Measurements from ENCODE around the gene TMC3.
A peak's percentile ranks its signal among the peaks of the same experiment; 100 is the strongest.
"Not testable (repeated sequence)": the region's sequence is repeated elsewhere in the genome, so short reads cannot be mapped to it uniquely, and the experiment has no call there.

Gene TMC3

DNA sequence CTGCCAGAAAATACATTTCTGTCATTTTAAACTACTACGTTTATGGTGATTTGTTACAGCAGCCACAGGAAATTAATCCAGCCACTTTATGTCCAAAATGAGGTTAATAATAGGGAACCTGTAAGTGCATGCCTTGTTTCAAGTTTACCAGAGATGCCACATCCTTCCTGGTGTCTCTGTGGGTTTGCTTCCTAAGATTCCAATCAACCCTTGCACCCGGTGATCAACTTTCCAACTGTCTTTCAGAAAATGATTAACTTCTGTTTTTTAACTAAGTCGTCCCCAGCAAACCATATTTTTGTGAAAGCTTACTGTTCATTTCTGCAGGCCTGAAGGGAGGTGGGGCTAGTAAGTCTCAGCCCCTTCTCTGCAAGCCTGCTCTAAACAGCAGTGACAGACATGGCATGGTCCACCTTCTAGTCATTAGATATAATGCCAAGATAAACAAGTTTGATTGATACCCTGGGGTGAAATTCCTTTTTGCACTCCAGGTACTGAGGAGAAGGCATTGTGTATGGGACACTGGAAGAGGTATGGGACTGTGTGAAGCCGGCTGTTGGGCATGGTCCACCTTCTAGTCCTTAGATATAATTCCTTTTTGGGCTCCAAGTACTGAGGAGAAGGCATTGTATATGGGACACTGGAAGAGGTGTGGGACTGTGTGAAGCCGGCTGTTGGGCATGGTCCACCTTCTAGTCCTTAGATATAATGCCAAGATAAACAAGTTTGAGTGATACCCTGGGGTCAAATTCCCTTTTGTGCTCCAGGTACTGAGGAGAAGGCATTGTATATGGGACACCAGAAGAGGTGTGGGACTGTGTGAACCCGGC lies 11.1 kb upstream of the TMC3 start:
- DNase-seq = no peak

DNA sequence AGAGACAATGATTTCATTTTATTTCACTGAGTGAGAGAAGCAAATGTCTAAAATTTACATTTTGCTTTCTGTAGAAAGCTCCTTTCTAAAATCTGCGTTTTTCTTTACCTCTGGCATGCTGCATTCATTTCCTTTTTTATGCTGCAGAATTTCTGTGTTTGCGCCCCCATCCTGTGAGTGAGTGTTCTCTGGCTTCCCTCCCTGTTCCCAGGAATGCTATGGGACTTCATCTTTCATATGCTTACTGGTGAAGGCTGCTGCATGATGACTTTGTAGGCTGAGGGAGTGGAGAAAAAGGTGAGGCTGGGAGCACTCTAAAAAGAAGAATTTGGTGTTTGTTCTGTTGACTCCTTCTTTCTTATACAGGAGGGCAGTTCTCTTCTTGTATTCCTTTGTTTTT lies 7.7 kb upstream of the TMC3 start:
- no peak for DNase-seq

DNA sequence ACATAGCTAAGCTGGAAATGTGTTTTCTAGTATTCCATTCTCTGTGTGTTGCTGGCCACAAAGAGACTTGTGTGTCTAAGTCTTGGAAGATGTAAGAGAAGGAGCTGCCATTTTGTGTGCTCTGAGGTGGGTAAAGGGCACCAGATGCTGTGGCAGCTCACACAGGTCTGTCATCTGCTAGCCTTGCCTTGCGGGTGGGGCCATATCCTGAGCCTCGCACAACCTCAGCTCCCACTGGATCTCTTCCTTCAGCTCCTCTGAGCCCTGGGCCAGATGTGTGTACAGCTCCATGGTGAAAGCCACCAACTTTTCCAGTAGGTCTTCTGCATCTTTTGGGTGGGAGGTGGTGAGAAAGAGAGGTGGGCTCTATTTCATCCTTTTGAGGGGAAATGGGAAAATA lies 6.7 kb upstream of the TMC3 start:
- DNase-seq = no peak

DNA sequence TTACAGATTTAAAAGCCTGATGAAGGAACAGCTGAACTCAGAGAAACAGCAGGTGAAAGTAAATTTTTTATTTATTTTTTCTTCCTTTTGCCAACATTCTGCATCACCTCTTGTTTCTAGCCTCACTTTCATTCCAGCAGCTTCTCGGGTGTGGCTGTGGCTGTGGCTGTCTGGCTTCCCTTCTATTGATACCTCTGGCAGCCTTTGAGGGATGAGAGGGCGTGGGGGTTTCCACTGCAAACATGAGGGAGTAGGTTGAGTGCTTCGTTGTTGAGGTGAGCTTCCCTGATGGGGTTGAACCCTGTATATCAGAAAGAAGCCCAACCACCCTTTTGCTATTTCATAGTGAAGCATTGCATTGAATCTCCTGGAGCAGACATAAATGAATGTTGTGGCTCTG lies 6.2 kb upstream of the TMC3 start:
- no peak for DNase-seq

DNA sequence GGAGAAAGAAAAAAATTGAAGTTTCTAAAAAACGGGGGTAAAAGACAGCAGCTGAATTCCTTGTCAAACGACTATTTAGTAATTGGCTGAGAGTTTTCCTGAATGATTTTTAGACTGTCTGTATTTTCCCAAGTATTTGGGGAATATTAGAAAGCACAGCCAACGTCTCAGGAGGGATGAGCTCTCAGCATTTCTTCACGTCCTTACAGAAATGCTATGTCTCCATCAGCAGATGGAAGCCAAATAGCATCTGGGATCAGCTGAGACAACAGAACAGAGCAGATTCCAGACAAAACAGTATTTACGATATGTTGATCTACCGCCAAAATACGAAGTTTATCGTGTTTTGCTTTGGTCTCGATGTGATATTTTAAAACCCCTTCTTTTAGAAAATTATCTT lies 5.3 kb upstream of the TMC3 start:
- no peak for DNase-seq

DNA sequence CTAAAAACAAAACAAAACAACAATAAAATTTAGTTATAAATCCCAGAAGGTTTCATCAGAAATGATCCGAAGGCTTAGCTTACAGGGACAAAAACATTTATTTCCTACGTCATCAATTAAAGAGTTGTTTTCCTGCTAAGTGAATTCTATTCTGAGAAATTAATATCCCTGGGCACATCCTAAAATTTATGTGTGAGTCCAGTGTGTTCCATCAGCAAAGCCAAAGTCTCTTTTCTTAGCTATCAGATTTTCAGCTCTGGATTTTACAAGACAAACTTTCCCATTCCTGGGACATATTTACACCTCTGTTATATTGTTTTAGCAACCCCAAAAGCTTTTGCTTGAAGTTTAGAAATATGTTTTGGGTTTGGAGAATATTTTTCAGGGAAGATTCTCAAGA lies 4.4 kb upstream of the TMC3 start:
- DNase-seq = no peak

DNA sequence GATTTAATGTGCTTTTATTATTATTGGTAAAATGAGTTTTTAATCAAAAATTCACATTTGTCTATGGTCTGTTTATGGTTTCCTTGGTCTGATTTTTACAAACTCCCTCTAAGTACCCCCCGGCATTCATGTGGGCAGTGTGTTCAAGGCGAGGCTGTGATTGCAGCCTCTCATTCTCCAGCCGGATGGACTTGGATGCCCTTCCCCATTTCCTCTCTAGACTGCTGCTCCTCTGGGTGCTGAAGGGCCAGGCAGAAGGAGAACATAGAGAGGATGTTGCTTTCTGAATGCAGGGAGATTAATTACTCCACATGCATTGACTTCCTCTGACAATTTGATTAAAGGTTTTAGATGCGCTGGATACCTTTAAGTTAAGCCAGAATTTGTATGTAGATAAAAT lies 3.9 kb upstream of the TMC3 start:
- no peak for DNase-seq

DNA sequence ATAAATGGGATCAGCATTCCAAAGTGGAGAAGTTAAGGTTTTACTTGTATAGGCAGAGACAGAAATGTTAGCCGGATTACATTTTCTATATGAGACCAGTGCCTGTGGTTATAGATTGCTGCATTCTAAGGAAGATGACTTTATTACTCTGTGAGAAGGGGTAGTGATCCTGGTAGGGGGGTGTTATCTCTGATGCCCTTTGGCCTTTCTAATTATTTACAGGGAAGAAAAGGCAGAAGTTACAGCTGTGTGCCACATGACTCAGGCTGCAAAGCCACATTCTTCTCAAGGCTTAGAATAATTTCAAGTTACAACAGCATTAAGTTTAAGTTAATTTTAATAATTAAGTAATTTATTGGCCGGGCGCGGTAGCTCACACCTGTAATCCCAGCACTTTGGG lies 2.2 kb upstream of the TMC3 start:
- DNase-seq = no peak

DNA sequence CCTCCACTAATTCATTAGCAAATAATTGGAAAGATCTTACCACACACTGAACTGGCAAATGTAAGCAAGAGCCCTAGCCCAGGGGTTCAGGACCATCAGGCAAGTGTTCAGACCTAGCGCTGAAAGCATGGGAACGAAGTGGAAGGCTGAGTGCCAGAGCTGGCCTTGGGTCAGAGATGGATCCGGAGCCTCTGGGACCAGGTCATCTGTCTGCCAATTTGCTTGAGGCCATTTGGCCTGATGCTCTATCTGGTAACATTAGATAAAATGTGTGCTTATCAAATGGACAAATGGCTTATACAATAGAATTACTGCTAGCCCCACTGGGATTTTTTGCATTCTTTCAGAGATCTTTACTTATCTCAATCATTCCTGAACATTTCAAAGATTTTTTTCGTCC lies 1.4 kb upstream of the TMC3 start:
- no peak for DNase-seq

DNA sequence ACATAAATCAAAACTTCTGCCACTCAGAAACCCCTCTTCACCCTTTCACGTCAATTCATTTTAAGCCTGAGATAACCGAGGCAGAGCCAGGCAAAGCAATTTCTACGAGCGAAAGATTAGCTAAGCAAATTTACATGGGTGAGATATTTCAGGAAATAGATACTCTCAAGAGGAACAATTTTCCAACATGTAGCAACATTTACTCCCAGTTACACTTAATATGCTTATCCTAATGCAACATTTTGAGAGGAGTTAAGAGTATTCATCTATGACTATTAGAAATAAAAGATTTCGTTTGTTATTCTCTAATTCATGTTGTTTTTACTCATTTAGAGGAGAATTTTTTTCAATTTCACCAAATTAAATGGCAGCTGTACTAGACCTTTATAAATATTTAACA lies 837 bp downstream of the TMC3 start:
- DNase-seq = no peak

DNA sequence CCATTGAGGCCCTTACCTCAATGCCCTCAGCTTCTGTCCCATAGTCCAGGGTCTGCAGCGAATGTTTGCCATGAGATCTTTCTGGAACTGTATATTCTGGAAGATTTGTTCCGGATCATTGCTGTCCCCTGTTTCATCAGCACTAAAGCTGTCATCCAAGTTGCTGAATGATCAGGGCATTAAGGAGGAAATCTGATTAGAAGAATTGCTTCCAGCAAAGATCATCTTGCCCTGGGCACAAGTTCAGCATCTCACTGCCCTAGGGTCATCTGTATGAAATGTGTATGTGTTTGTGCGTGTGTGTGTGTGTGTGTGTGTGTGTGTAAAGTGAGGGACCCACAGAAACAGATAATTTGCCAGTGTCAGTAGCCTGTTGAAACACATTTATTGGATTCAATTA lies 1.4 kb downstream of the TMC3 start:
- no peak for DNase-seq

DNA sequence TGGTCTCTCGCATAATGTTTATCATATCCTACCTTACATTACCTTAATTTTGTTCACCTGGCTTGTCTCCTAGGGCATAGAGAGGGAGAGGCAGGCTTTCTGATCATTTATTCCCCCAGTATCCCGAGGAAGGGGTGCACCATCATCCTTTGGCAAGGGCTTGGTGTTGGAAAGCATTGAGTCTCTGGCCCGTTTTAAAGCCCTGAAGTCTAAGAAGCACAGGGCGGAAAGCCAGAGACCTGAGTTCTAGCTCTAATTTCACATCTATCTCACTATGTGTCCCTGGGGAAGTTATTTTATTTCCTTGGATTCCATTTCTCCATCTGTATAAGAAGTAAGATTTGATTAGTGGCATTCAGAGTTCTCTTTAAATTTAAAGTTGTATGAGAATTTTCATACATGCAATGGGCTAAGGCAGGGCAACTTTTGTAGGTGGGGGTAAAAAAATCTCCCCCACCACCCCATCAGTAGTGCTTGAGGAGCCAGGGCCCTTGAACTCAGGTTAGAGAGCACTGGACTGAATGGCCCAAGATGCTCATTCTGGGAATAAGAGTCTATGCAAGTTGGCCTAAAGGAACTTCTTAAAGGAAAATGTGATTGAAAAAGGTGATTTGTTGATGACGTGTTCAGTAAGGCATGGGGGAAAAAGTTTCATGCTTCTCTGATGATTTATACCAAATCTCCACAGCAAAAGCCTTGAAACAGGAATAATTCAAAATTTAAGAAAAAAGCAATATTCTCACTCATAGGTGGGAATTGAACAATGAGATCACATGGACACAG lies 10.1 kb downstream of the TMC3 start:
- DNase-seq = peak in 1 of 2 experiments; percentile 2

DNA sequence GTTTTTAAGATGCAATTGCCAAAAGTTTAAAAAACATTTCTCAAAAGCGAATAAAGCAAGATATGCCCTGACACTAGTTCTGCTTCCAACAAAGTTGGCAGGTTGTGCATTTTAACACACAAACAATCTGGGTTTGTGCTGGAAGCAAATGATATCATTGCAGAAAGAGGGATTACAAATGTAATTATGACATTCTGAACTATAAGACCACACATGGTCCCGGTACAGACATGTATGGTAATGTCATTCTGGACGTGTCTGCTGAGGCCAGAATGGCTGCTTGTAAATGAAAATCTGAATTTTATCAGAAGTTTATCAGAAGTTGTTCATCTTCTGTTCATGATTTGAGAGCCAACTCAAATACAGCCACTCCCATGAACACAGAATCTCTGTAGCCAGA lies 10.7 kb downstream of the TMC3 start:
- DNase-seq = peak in 1 of 2 experiments; percentile 1

DNA sequence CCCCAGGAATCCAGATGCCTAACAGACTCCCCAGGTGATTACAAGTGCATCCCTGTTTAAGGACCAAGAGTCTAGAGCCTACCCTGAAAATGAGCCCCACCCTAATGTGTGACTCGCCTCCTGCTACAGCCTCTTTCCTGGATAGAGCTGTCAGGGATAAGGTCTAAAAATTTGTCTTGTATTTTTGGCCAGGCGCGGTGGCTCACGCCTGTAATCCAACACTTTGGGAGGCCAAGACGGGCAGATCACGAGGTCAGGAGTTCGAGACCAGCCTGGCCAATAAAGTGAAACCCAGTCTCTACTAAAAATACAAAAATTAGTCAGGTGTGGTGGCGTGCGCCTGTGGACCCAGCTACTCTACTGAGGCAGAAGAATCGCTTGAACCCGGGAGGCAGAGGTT lies 11.2 kb downstream of the TMC3 start:
- DNase-seq = no peak

DNA sequence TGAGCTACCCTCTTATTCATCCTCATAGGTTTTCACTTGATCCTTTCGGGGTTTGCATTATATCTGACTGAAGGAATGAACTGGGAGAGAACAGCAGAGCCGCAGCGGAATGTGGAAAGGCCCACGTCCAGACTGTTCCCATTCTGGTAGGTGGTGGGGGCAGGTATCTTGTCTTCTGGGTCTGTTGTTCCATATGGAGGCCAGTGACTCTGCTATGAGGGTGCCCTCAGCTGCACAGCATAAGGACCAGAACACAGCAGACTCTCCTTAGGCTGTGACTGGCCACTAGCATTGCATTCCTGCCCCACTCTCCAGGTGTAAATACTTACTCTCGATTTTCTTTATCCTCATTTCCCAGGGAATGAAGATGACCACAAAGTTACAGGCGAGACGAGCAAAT lies 12.1 kb downstream of the TMC3 start:
- no peak for DNase-seq

DNA sequence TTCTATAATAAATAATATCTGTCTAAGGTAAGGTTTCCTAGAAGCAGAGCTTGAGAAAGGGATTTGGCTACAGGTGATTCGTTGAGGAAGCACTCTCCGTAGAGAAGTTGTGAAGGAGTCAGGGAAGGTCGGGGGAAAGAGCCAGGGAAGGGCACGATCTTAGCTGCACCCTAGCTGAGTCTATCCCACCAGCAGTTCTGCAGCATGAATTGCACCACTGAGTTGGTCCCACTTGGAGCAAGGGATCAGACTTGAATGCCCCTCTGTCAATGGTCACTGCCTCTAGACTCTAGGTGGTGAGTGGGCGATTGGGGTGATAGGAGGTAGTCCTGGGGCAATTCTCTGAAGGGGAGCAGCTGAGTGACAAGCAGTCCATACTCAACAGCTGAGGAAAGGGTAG lies 13.5 kb downstream of the TMC3 start:
- no peak for DNase-seq

DNA sequence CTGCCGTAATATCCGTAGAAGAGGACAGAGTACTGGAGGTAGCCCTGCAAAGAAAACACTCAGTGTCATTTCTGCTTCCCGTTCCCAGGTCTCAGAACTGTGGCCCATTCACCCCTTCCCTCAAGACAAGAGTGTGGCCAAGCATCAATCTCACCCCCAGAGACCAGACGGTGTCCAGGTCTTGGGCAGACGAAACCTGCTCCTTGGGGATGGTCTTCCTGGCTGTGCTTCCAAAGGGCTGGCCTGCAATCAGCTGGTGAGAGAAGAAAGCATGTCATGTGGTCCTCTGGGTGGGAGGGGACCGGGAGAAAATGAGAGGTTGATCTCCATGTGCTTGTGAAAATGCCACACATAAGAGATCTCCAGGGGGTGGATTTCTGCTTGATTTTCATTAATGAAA lies 15.8 kb downstream of the TMC3 start:
- no peak for DNase-seq

DNA sequence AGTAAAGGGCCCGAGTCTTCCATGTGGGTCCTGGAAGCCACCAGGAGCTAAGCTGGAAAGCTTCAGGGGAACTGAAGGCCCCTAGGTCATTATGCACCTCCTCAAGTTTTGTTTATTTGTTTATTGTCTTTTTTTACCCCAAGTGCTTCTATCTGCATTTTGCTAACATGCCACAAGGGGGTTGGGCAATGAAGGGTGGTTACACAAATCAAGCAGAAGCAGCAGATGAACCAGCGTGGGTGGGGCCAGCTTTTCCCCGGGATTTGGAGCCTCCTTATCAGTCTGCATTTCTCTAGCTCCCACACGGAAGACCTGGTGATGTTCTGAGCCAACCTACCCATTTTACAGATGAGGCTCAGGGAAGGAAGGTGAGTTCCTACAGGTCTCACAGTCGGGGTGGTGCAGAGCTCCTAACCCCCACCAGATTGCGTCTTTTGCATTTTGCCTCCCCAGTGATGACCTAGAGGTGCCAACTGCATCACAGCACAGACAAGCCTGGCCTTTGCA lies 16.8 kb downstream of the TMC3 start:
- no peak for DNase-seq

DNA sequence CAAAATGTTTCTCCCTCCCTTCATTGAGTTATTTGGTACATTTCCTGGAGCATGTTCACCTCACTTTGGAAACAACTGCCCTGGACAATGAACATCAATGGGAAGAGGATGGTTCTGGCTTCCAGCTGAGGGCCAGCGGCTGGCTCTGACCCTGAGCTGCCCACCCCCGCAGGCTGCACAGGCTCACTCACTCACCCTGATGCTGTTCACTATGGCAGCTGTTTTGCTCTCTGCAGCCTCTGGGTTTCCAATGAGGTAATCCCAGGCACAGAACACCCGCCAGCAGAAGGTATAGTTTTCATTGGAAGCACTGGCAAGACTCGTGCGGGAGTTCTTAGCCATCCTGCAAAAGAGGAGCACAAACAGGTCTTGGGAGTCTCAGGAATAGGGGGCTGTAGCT lies 17.8 kb downstream of the TMC3 start:
- no peak for DNase-seq

DNA sequence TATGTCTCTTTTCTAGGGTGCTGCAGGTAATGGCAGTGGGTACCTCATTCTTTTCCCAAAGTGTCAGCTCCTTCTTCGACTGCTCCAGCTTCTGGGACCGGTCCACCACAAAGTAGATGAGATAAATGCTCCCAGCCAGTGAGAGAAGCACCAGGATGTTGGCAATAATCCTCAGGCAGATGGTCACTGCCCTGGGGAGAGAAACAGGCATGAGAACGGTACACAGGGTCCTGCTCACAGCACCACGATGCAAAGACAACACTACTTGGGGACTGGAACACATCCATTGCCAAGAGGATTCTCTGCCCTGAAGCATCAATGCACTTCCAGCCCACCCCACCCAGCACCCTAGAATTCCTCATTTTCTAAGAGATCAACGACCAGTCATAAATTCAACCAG lies 22.4 kb downstream of the TMC3 start:
- DNase-seq = peak in 1 of 2 experiments; percentile 59

DNA sequence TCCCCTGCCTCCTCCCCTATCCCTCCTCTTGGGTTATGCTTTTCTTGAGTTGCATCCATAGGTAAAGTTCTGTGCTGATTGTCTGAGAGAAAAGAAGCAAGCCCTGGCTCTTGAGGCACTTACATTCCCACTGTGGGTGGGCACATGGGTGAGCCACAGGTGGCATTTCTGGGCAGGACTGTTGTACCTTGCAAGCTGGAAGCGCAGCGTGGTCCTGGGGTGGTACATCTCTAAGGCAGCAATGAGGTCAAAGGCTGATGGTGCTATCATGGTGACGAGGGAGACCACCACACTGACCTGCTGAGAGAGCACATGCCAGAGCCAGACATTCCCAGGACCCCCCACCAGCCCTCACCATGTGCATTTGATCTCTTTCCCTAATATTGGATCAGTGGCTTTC lies 24.7 kb downstream of the TMC3 start:
- no peak for DNase-seq

DNA sequence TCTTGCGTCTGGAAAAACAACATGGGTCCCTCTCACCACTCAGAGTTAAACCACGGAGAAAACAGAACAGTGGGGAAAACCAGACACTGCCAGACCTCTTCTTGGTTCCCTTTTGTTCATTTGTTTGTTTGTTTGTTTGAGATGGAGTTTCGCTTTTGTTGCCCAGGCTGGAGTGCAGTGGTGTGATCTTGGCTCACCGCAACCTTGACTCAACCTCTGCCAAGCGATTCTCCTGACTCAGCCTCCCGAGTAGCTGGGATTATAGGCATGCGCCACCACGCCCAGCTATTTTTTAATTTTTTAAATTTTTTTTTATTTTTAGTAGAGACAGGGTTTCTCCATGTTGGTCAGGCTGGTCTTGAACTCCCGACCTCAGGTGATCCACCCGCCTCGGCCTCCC lies 25.3 kb downstream of the TMC3 start:
- not testable (repeated sequence) for DNase-seq

DNA sequence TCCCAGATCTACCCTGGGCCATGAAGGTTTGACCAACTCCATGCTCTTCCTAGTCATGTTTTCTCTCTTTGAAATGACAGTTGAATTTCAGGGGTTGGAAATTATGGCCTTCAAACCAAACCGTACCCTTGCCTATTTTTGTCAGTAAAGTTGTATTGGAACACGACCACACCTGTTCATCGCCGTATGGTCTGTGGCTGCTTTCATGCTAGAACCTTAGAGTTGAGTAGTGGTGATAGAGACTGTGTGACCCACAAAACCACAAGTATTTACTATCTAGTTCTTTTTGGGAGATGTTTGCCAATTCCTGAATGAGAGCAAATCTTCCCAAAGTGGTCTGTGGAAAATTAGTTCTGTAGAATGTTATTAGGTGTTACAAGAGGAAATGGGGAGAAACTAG lies 26.1 kb downstream of the TMC3 start:
- DNase-seq = no peak

DNA sequence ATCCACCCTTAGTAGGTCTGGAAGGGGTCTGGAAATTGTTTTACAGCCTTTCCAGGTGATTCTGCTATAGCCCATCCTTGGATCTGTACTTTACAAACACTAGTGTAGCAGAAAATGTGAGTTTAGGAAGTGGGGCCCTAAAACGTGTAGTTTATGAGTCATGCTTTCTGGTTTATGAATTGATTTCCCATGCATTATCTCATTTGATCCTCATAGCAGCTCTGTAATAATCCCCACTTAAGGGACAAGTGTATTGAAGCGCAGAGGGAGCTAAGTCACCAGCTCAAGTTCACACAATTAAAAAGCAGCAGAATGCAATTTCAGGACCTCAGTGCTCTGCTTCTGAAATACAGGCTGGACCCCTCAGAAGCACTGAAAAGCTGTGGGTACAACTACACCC lies 27.4 kb downstream of the TMC3 start:
- DNase-seq = no peak

Measured in NCI-H446 (cell line).